Neural cell (in vitro differentiated cells): ENCODE results near the gene CLEC18B.

Source experiments
- CTCF ChIP-seq: fragments of 450-650 bp; IDR thresholded peaks from 2 replicates; pipeline ENCODE4 v1.5.1; 2014; ENCODE audit warnings: antibody characterized with exemption, mild to moderate bottlenecking, moderate library complexity; ENCODE audit not compliant: poor library complexity, severe bottlenecking
- POLR2AphosphoS5 ChIP-seq: IDR thresholded peaks from 2 replicates; pipeline ENCODE4 v1.6.1; 2012

- TF ChIP-seq CTCF, result no peak
- no peak for TF ChIP-seq POLR2AphosphoS5
Measured at GRCh38 chr16:74468807-74469525, 47.7 kb upstream of the CLEC18B start.
